ENCODE measurements around the gene PLA2G2D.

Gene PLA2G2D

GRCh38 chr1:20152599-20152930 is 33.2 kb upstream of the PLA2G2D start:
- no peak overlapping the region for H3K4me3 ChIP-seq (ENCODE audit: low read length)
- DNase-seq (ENCODE audit: low read depth, low spot score), result no peak
- no CpG with 5 or more reads among the region's 7 CpGs for WGBS (ENCODE audit: insufficient coverage, insufficient read length)
- H3K4me1 ChIP-seq (ENCODE audit: control insufficient read depth, insufficient read depth, low read length), result peaks cover 7% of the 10 kb centered on the region
- no peaks in the 10 kb centered on the region for H3K27me3 ChIP-seq (ENCODE audit: control insufficient read depth, insufficient read depth, low read length)
- no peaks in the 10 kb centered on the region for H3K36me3 ChIP-seq (ENCODE audit: control insufficient read depth, insufficient read depth, low read length)
- no peak overlapping the region for H3K27ac ChIP-seq (ENCODE audit: low read length)
- H3K9me3 ChIP-seq (ENCODE audit: control insufficient read depth, insufficient read depth, low read length), result no peaks in the 10 kb centered on the region

- Histone ChIP-seq H3K27me3 (ENCODE audit: control insufficient read depth, insufficient read depth, low read length) (no peaks in the 10 kb centered on the region), H3K4me3 (ENCODE audit: low read length) (no peak overlapping the region), H3K9me3 (ENCODE audit: control insufficient read depth, insufficient read depth, low read length) (no peaks in the 10 kb centered on the region), H3K4me1 (ENCODE audit: control insufficient read depth, insufficient read depth, low read length) (peaks cover 7% of the 10 kb centered on the region), H3K36me3 (ENCODE audit: control insufficient read depth, insufficient read depth, low read length) (no peaks in the 10 kb centered on the region), H3K27ac (ENCODE audit: low read length) (no peak overlapping the region)
- WGBS (ENCODE audit: insufficient coverage, insufficient read length), result no CpG with 5 or more reads among the region's 29 CpGs
- DNase-seq (ENCODE audit: low read depth, low spot score), result peak; percentile 68
Observed at GRCh38 chr1:20151906-20152598, 32.7 kb upstream of the PLA2G2D start.

DNA sequence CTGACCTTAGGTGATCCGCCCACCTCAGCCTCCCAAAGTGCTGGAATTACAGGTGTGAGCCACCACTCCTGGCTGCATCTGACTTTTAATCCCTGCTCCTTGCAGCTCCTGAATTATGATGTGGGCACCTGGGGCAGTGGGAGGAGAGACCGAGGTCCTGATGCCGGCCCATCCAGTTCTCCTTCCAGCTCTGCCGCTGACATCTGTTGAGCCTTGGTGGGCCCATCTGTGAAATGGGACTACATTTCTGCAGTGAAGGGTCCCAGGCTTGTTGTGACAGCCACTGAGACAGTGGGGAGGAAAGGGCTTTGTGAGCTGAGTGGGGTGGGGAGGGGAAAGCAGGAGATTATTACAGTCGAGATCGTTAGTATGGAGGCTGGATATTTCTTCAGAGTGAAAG is 31.6 kb upstream of the PLA2G2D start:
- no peak for DNase-seq (ENCODE audit: low read depth, low spot score)
- H3K4me1 ChIP-seq (ENCODE audit: control insufficient read depth, insufficient read depth, low read length), result peaks cover 7% of the 10 kb centered on the region
- WGBS (ENCODE audit: insufficient coverage, insufficient read length), result no CpG with 5 or more reads among the region's 6 CpGs

DNA sequence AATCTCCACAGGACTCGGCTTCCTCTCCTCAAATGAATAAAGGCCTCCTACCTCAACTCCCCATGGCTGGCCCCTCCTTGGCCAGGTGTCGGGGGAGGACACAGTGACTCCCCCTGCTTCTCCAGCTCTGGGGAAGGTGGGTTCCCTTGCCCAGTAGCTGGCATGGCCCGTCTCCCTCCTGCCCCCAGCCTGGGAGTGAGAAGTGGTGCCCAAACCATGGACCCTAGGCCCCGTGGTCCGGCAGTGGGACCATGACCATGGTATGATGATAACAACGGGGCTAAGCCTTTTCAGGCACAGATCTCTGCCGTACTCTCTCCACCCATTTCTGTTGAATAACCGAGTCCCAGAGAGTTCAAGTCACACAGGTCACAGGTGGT is 31.0 kb upstream of the PLA2G2D start:
- peaks cover 7% of the 10 kb centered on the region for H3K4me1 ChIP-seq (ENCODE audit: control insufficient read depth, insufficient read depth, low read length)
- H3K4me3 ChIP-seq (ENCODE audit: low read length), result no peak overlapping the region
- H3K27me3 ChIP-seq (ENCODE audit: control insufficient read depth, insufficient read depth, low read length), result no peaks in the 10 kb centered on the region
- no peaks in the 10 kb centered on the region for H3K9me3 ChIP-seq (ENCODE audit: control insufficient read depth, insufficient read depth, low read length)
- H3K27ac ChIP-seq (ENCODE audit: low read length), result no peak overlapping the region
- no peak for DNase-seq (ENCODE audit: low read depth, low spot score)
- no peaks in the 10 kb centered on the region for H3K36me3 ChIP-seq (ENCODE audit: control insufficient read depth, insufficient read depth, low read length)
- no CpG with 5 or more reads among the region's 8 CpGs for WGBS (ENCODE audit: insufficient coverage, insufficient read length)

More for the DNA sequence above, 31.6 kb upstream of the PLA2G2D start:
- H3K27ac ChIP-seq (ENCODE audit: low read length), result no peak overlapping the region
- no peaks in the 10 kb centered on the region for H3K27me3 ChIP-seq (ENCODE audit: control insufficient read depth, insufficient read depth, low read length)
- H3K4me3 ChIP-seq (ENCODE audit: low read length), result no peak overlapping the region
- no peaks in the 10 kb centered on the region for H3K36me3 ChIP-seq (ENCODE audit: control insufficient read depth, insufficient read depth, low read length)
- H3K9me3 ChIP-seq (ENCODE audit: control insufficient read depth, insufficient read depth, low read length), result no peaks in the 10 kb centered on the region

- Histone ChIP-seq H3K27me3 (ENCODE audit: control insufficient read depth, insufficient read depth, low read length) (no peaks in the 10 kb centered on the region), H3K4me1 (ENCODE audit: control insufficient read depth, insufficient read depth, low read length) (peaks cover 7% of the 10 kb centered on the region), H3K4me3 (ENCODE audit: low read length) (no peak overlapping the region), H3K9me3 (ENCODE audit: control insufficient read depth, insufficient read depth, low read length) (no peaks in the 10 kb centered on the region), H3K27ac (ENCODE audit: low read length) (no peak overlapping the region), H3K36me3 (ENCODE audit: control insufficient read depth, insufficient read depth, low read length) (no peaks in the 10 kb centered on the region)
- WGBS (ENCODE audit: insufficient coverage, insufficient read length), result no CpG with 5 or more reads among the region's 27 CpGs
- DNase-seq (ENCODE audit: low read depth, low spot score), result no peak
Observed at GRCh38 chr1:20149601-20150325, 30.4 kb upstream of the PLA2G2D start.

GRCh38 chr1:20148571-20149500 is 29.5 kb upstream of the PLA2G2D start:
- Histone ChIP-seq H3K9me3 (ENCODE audit: control insufficient read depth, insufficient read depth, low read length) (no peaks in the 10 kb centered on the region), H3K27ac (ENCODE audit: low read length) (no peak overlapping the region), H3K4me3 (ENCODE audit: low read length) (no peak overlapping the region), H3K27me3 (ENCODE audit: control insufficient read depth, insufficient read depth, low read length) (no peaks in the 10 kb centered on the region), H3K4me1 (ENCODE audit: control insufficient read depth, insufficient read depth, low read length) (peaks cover 7% of the 10 kb centered on the region), H3K36me3 (ENCODE audit: control insufficient read depth, insufficient read depth, low read length) (no peaks in the 10 kb centered on the region)
- no peak for DNase-seq (ENCODE audit: low read depth, low spot score)
- WGBS (ENCODE audit: insufficient coverage, insufficient read length), result no CpG with 5 or more reads among the region's 13 CpGs

DNA sequence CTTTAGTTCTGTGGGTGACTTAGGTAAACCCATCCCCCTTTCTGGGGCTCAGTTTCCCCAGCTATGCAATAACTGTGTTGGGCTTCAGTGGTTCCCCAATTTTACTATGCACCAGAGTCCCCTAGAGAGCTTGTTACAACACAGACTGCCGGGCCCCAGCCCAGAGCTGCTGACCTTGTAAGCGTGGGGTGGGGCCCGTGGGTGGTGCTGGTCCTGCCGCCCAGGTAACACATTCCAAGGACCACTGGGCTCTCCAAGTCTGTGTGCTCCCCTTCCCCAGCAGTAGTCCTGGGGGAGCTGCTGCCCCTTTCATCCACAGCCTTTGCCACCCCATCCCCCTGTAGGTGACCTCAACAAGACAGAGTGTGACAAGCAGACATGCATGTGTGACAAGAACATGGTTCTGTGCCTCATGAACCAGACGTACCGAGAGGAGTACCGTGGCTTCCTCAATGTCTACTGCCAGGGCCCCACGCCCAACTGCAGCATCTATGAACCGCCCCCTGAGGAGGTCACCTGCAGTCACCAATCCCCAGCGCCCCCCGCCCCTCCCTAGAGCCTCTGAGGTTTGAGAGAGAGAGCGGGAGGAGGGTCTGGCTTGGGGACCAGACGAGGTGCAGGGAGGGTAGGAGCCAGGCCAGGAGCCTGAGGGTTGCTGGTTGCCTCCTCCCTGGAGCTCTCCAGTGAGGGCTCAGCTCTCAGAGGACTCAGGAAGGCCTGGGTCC is 28.7 kb upstream of the PLA2G2D start:
- Histone ChIP-seq H3K36me3 (ENCODE audit: control insufficient read depth, insufficient read depth, low read length) (no peaks in the 10 kb centered on the region), H3K4me3 (ENCODE audit: low read length) (no peak overlapping the region), H3K4me1 (ENCODE audit: control insufficient read depth, insufficient read depth, low read length) (peaks cover 7% of the 10 kb centered on the region), H3K27me3 (ENCODE audit: control insufficient read depth, insufficient read depth, low read length) (no peaks in the 10 kb centered on the region), H3K9me3 (ENCODE audit: control insufficient read depth, insufficient read depth, low read length) (no peaks in the 10 kb centered on the region), H3K27ac (ENCODE audit: low read length) (no peak overlapping the region)
- WGBS (ENCODE audit: insufficient coverage, insufficient read length), result no CpG with 5 or more reads among the region's 13 CpGs
- DNase-seq (ENCODE audit: low read depth, low spot score), result no peak

DNA sequence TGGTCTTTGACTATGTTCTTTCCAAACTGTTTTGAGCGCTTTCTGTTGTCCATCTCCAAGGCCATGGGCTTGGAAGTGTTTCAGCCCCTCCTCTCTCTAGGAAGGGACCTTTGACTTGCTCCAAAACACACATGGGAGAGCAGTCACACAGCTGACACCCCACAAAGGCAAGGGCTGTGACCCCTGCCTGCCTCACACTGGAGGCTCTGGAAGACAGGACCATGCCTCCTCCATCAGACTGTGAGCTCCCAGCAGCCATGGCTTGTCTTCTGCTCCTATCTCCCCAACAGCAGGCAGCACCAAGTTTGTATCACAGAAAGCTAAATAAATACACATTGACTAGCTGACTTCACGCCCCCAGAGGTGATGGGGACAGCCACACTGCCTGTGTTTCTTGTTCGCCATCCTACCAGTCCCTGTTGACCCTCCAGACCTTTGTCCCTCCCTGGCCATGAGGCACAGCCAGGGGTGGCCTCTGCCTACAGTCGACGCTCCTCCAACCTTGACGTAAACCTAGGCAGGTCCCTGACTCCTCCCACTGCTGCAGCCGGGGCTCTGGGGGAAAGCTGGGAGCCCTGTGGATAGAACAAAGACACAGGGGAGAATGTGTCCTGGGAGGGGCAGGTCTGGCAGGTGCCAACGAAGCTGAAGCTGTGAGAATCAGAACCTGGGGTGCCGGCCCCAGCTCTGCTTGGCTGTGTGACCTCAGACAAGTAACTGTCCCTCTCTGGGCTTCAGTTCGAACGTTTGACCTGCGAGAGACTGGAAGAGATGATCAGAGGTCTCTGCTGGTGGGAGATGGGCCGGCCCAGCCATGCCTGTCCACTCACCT is 24.6 kb upstream of the PLA2G2D start:
- H3K9me3 ChIP-seq (ENCODE audit: control insufficient read depth, insufficient read depth, low read length), result no peaks in the 10 kb centered on the region
- no peak for DNase-seq (ENCODE audit: low read depth, low spot score)
- no CpG with 5 or more reads among the region's 13 CpGs for WGBS (ENCODE audit: insufficient coverage, insufficient read length)
- no peaks in the 10 kb centered on the region for H3K4me1 ChIP-seq (ENCODE audit: control insufficient read depth, insufficient read depth, low read length)
- H3K27me3 ChIP-seq (ENCODE audit: control insufficient read depth, insufficient read depth, low read length), result no peaks in the 10 kb centered on the region
- H3K36me3 ChIP-seq (ENCODE audit: control insufficient read depth, insufficient read depth, low read length), result no peaks in the 10 kb centered on the region
- no peak overlapping the region for H3K27ac ChIP-seq (ENCODE audit: low read length)
- no peak overlapping the region for H3K4me3 ChIP-seq (ENCODE audit: low read length)

- Histone ChIP-seq H3K4me1 (ENCODE audit: control insufficient read depth, insufficient read depth, low read length) (no peaks in the 10 kb centered on the region), H3K27ac (ENCODE audit: low read length) (no peak overlapping the region), H3K36me3 (ENCODE audit: control insufficient read depth, insufficient read depth, low read length) (no peaks in the 10 kb centered on the region), H3K9me3 (ENCODE audit: control insufficient read depth, insufficient read depth, low read length) (no peaks in the 10 kb centered on the region), H3K4me3 (ENCODE audit: low read length) (no peak overlapping the region), H3K27me3 (ENCODE audit: control insufficient read depth, insufficient read depth, low read length) (no peaks in the 10 kb centered on the region)
- no CpG with 5 or more reads among the region's 8 CpGs for WGBS (ENCODE audit: insufficient coverage, insufficient read length)
- DNase-seq (ENCODE audit: low read depth, low spot score), result no peak
Observed at GRCh38 chr1:20143318-20143717, 24.0 kb upstream of the PLA2G2D start.

Data from iPS DF 6.9 (cell line).